Activated naive CD8-positive, alpha-beta T cell treated with anti-CD3 and anti-CD28 coated beads, Interleukin-2, amount 50 U/mL, for 16 hours (primary cell): Measurements from ENCODE around the gene CRLF2.
"Not testable (repeated sequence)": the region's sequence is repeated elsewhere in the genome, so short reads cannot be mapped to it uniquely, and the experiment has no call there.

Experiments
- DNase-seq: peaks from one replicate; pipeline ENCODE4 v3.0.0-alpha.2; 2020; ENCODE audit warnings: low read depth, low spot score

CRLF2 gene

DNA sequence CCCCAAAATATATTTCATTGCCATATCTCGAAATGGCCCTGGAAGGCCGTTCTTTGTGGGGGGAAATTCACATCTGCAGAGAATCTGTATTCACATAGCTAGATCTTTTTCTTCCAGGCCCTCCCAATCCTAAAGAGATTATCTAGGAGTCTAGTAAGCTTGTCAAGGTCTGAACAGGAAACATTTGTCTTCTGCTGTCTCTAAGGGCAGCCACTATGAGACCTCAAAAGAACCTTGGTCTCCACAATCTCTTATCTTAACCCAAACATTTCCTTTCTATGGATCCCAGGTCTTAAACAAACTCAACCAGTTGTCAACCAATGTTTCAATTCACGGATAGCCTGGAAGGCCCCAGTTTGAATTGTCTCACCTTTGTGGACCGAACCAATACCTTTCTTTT, 45.0 kb downstream of the CRLF2 start:
- no peak for DNase-seq

DNA sequence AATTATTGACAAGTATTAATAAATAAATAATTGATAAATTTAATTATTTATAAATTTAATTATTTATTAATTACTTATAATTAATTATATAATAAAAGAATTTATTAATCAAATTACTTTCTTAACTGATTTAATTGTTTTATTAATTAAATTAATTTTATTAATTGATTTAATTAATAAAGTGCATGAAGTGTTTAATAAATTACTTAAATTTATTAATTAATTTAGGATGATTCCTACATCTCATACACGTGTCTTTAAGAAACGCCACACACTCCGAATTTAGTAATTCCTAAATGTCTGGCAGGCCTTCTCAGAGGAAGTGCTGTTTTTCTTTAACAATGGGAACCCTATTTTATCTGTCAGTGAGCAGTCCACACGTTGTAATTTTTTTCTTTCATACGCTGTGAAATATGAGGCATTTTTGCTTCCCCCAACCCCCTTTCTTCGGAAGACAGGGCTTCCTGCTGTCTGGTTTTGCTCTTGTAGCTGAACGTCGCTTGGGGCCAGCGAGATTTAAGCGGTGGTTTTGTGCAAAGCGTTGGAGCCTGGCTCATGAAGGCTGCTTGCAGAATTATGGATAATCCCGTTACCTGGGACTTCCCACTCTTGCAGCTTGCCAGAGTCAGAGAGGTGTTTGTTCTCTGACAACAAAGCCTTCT, 46.8 kb downstream of the CRLF2 start:
- DNase-seq, result no peak

DNA sequence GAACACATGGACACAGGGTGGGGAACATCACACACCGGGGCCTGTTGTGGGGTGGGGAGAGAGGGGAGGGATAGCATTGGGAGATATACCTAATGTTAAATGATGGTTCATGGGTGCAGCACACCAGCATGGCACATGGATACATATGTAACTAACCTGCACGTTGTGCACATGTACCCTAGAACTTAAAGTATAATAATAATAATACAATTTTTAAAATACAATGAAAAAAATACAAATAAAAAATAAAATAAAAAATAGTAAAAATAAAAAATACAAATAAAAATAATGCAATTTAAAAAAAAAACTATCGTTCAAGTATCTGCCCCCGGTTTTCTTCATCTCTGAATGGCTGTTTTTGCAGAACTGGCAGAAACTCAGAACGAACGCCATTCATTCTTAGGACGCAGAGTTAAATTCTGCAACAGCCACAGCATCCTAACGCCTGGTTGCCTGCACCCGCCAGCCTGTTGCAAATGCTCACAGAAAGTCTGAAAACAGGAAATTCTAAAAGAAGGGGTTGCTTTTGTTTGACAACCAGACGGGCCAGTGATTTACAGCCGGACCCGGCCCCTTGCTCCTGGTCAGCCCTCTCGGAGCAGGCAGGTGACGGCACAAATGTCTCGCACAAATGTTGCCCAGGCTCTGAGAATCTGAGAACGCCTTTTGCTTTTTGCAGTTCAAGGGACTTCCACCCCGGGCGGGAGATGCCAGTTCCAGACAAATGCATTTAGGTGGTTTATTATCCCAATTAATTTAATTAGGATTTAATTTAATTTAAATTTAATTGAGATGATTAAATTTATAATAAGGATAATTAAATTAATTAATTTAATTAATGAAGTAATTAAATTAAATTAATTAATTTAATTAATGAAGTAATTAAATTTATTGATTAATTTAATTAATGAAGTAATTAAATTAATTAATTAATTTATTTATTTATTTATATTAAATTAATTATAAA, 47.8 kb downstream of the CRLF2 start:
- no peak for DNase-seq

DNA sequence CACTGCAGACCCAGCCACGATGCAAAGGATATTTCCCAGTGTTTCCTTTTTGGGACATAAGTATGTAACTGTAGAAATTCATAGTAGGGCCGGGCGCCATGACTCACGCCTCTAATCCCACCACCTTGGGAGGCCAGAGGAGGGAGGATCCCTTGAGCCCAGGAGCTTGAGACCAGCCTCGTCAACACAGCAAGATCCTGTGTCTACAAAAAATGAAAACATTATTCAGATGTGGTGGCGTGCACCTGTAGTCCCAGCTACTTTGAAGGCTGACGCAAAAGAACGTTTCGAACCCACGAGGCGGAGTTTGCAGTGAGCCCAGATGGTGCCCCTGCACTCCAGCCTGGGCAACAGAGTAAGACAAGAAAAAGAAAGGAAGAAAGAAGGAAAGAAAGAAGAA, 49.2 kb downstream of the CRLF2 start:
- no peak for DNase-seq

DNA sequence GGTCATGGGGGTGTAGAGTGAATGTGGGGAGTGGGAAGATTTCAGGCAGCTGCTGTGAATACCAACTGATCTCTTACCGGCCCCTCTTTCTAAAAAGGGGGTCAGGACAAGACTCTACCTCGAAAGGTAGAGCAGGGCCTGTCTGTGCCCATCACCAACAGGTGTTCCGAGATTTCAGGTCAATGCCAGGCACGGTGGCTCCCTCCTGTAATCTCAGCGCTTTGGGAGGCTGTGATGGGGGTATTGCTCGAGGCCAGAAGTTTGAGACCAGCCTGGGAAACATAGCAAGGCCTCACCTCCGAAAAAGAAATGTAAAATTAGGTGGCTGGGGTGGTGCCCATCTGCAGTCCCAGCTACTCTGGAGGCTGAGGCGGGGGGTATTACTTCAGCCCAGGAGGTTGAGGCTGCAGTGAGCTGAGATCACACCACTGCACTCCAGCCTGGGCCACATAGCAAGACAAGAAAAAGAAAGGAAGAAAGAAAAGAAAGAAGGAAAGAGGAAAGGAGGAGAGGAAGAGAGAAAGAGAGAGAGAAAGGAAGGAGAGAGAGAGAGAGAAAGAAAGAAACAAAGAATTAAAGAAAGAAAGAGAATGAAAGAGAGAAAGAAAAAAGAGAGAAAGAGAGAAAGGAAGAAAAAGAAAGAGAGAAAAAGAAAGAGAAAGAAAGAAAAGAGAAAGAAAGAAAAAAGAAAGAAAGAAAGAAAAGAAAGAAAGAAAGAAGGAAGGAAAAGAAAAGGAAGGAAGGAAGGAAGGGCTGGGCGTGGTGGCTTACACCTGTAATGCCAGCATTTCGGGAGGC, 50.1 kb downstream of the CRLF2 start:
- DNase-seq, result no peak

DNA sequence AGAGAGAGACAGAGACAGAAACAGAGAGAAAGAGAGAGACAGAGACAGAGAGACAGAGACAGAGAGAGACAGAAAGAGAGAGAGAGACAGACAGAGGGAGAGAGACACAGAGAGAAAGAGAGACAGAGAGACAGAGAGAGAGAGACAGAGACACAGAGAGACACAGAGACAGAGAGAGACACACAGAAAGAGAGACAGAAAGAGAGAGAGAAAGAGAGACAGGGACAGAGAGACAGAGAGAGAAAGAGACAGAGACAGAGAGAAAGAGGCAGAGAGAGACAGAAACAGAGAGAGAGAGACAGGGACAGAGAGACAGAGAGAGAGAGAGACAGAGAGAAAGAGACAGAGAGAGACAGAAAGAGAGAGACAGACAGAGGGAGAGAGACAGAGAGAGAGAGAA, 52.9 kb downstream of the CRLF2 start:
- DNase-seq, result no peak

DNA sequence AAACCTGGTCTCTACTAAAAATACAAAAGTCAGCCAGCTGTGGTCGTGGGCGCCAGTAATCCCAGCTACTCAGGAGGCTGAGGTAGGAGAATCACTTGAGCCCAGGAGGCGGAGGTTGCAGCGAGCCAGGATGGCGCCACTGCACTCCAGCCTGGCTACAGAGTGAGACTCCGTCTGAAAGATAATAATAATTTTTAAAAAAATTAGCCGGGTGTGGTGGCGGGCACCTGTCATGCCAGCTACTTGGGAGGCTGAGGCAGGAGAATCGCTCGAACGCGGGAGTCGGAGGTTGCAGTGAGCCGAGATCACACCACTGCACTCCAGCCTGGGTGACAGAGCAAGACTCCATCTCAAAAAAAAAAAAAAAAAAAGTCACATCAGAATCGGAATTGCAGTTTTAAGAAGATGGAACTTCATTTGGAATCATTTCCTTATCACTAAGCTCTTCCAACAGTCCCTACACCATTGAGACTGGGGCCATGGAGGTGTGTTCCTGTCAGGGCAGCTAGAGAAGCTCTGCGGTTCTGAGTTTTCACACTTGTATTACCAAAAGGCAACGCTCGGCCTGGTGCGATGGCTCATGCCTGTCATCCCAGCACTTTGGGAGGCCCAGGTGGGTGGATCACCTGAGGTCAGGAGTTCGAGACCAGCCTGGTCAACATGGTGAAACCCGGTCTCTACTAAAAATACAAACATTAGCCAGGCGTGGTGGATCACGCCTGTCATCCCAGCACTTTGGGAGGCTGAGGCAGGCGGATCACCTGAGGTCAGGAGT, 55.6 kb downstream of the CRLF2 start:
- DNase-seq, result not testable (repeated sequence)

GRCh38 chrX:1153940-1154339, 58.5 kb downstream of the CRLF2 start:
- DNase-seq, result no peak

GRCh38 chrX:1152090-1152489, 60.4 kb downstream of the CRLF2 start:
- no peak for DNase-seq

- DNase-seq, result no peak
Observed at GRCh38 chrX:1151378-1152077, 60.9 kb downstream of the CRLF2 start.

GRCh38 chrX:1150569-1151347, 61.7 kb downstream of the CRLF2 start:
- DNase-seq, result no peak

- DNase-seq, result no peak
Observed at GRCh38 chrX:1147611-1148515, 64.6 kb downstream of the CRLF2 start.

DNA sequence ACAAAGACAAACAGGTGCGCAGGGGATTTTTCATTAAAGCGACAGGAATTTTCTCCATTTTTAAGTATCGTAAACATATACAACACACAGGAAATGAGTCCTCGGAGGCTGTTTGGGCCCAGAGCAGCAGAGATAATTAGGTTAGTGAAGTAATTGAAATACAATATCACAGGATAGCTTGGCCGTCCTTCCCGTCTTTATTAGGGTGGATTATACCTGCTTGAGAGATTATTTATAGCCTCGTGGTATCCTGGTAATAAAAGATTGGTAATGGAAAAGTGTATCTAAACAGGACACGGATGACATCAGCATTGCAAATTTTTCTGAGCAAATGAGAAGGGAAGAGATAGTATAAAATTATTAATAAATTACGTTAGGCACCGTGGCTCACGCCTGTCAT, 68.2 kb downstream of the CRLF2 start:
- DNase-seq, result no peak
